IPS-NIHi7 (cell line): Measurements from ENCODE around the gene ARAP3.

Experiments
- DNase-seq: peaks from one replicate; pipeline ENCODE4 v3.0.0; 2012; ENCODE audit warnings: mixed read lengths; ENCODE audit errors: extremely low spot score

Gene ARAP3

GRCh38 chr5:141639357-141640050 lies 42.5 kb downstream of the ARAP3 start:
- no peak for DNase-seq

GRCh38 chr5:141638771-141639170 lies 43.3 kb downstream of the ARAP3 start:
- no peak for DNase-seq

- DNase-seq, result peak; percentile 86
Observed at GRCh38 chr5:141637767-141638419, 44.1 kb downstream of the ARAP3 start.

DNA sequence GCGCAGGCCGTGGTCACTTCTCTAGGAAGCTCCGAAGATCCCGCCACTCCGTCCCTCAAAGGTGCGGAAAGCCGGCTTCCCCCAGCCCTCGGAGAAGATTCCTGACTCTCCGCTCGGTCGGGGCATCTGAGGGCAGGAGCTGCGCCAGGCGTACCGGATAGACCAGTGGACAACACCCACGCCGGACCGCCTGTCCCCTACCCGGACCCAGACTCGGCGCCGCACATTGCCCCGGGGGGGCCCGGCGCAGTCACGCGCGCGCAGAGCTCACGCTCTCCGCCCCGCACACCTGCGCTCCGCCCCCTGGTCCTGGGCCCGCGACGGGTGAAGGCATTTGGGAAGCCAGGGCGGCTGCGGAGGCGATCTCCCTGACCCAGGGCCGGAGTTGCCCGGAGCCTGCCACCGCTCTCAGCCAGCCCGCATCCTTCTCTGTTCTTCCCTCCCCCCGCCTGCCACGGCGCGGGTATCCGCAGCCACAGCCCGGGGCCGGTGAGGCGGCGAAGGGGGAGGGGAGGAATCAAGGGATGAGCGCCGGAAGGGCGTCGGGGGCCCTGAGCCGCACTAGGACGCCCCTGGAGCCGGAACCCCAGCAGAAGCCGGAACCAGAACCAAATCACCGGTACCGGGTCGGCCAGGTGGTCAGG lies 44.8 kb downstream of the ARAP3 start:
- peak; percentile 31 for DNase-seq

DNA sequence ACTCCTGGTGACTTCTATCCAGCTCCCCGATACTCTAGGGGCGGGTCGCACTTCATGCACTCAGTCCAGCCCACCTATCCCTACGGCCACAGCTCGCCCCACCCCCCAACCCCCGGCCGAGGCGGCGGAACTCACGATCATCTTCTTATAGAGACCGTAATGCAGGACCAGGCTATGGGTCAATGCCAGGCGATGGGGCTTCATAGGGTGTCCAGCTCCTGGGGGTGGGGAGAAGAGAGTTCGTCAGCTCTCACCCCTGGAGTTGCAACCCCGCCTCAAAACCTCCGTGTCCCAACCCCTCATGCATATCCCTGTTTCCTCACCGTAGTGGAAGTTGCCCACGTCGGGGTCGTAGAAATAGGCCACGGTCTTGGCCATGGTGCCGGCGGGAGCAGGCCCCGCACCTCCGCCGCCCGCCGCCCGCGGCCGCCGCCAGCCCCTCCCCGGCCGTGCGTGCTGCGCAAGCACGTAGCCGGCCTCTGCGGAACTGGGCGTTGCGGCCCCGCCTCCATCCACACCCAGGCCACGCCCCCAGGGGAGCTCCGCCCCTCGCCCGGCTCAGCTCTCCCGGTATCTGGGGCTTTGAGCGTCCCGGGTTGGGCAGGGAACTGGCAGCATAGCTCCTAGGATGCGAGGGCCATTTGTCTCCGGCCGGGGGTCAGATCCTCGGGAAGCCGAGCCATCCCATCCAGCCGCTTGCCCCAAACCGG lies 45.5 kb downstream of the ARAP3 start, which contains the start of the genes HDAC3 and RELL2:
Gene HDAC3, minus strand, starts transcription at position 437 of the 710 bp plus-strand sequence. Its CDS starts 59 bp downstream, at position 378.
Gene RELL2, plus strand, starts transcription at position 585 of the 710 bp plus-strand sequence. CDS start 1,229 bp downstream, outside the sequence.
- DNase-seq, result peak; percentile 97

DNA sequence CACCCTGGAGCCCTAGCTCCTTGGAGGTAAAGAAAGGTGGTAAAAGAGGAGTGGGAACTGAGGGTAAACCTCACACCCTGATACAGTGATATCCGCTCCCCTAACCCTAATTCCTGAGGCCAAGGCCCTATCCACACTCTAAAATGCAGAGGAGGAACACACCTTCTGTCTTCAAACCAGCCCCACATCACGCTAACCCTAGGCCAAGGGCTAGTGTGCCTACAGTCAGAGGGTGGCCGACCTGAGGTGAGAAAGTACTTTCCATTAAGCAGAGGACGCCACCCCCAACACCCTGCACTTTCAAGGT lies 46.0 kb downstream of the ARAP3 start:
- DNase-seq, result no peak

- DNase-seq, result no peak
Observed at GRCh38 chr5:141635646-141636045, 46.4 kb downstream of the ARAP3 start.

DNA sequence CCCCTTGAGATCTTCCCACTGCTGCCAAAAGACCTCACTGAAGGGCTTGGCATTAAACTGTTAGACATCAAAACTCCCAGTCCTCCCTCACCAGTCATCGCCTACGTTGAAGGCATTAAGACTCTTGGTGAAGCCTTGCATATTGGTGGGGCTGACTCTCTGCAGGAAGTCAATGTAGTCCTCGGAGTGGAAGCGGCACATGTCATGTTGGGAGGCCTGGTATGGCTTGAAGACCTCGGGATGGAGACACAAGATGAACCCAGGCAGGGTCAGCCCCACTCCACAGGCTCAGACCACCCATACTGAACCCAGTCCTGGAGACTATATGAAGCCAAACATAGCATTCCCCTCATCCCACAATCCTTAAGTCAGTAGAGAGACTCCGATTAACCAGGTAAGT lies 47.3 kb downstream of the ARAP3 start:
- DNase-seq, result no peak

DNA sequence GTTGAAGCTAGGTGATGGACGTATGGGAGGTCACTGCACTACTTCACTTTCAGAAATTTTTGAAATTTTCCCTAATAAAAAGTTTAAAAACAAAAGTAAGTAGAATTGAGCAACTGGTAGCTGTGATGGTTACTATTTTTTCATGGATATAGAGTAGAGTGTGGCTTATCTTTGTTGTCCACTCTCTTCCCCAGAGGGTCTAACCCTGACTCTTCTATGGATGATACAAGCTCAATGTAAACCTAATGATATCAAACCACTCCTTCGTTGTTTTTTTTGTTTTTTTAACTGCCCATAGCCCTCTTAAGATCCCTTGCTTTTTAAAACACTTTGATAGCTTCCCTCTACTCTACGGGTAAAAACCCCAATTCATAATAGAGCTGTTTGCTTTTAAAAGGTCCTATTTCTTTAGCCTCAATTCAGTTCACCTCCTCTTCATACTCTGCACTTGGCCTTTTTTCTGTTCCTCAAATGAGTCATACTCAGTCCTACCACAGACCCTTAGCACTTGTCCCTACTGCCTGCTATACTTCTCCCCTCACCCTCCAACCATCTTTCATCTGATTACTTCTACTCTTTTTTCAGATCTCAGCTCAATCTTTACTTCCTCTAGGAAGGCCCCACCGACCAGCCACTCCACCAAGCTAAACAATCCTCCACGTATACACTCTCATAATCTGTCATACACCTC lies 48.0 kb downstream of the ARAP3 start:
- DNase-seq, result no peak

DNA sequence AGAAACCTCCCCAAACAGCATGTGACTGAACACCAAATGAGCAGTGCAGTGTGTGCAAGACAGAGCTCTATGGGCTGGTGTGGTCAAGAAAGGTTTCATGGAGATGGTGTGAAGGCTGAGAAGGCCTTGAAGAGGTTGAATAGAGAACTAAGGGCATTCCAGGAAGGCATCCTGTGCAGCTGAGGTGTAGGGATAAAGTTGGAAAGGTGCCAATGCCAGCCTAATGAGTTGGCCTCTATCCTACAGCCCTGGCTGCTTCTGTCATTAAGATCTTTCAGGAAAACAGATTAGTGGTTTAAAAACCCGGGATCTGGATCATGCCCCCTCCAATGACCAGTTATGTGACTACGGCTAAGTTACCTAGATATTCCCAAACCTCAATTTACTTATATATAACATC lies 49.4 kb downstream of the ARAP3 start:
- DNase-seq, result no peak

- no peak for DNase-seq
Observed at GRCh38 chr5:141630570-141631140, 51.4 kb downstream of the ARAP3 start.

GRCh38 chr5:141628175-141628788 lies 53.7 kb downstream of the ARAP3 start:
- DNase-seq, result no peak

GRCh38 chr5:141623611-141624010 lies 58.4 kb downstream of the ARAP3 start:
- no peak for DNase-seq

DNA sequence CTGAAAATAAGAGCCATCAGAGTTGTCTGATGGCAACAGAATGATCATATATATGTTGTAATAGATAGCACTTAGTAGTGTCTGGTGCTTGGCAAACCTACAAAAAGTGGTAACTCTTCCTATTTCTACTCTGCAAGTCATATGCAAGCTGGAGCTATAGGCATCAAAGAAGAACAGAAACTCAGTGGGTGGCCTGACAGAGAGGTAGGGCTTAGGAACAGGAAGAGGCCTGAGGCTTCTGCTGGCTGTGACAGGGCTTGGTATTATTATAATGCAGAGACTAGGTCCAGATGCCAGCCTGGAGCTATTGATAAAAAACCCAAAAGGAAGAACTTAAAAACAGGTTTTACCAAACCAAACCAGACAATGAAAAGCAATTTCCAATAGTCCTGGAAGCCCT lies 58.8 kb downstream of the ARAP3 start:
- DNase-seq, result no peak

GRCh38 chr5:141618804-141619554 lies 63.1 kb downstream of the ARAP3 start, which contains the start of gene DIAPH1:
DIAPH1 (minus strand) TSS chr5:141619000; CDS start chr5:141618914, 86 bp downstream.
- DNase-seq, result peak; percentile 96

- DNase-seq, result peak; percentile 62
Observed at GRCh38 chr5:141618030-141618803, 63.8 kb downstream of the ARAP3 start.

DNA sequence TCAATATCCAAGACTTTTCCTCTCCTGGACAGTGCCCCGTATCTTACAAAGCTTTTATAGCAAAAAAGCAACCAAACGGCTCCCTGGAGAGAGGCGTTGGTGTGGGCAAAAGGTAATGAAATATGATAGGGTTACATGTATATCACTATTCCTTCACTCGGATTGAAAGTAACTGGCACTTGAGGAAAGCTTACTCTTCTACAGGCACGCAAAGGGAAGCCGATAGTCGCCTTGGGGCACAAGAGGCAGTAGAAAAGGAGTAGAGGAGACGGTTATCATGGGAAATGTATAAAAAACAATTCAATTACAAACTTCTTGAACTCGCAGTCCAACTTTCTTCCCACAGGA lies 64.4 kb downstream of the ARAP3 start:
- no peak for DNase-seq

GRCh38 chr5:141617128-141617527 lies 64.9 kb downstream of the ARAP3 start:
- no peak for DNase-seq

DNA sequence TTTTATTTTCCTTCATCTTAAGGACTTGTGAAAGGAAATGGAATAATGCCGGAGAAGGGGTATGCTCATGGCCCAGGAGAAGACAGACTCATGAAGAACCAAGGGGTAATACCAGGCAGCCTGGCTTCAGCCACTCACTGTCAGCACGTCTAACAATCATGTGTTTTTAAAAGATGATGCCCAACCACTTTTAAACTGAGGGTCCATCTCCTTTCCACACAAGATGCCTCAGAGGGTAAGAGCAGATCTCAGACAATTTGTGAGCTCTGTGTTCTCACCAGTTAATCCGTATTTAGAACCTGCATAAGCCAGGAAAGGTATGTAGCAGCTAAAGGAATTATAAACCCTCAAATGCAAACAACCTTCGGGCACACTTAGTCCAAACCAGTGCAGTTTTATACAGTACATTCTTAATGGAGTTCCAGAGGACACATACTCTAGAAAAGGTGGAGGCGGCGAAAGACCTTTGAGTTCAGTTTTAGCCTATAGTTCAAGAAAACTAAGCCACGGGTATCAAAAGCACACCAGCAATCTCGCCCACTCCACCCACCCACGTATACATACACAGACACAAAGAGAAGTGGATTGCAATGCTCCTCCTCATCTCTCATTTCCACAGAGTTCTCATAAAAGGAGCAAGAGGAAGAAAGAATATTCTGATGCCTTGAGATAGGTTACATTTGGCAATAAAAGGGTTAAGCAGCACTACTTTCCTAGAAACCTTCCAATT lies 65.9 kb downstream of the ARAP3 start:
- no peak for DNase-seq
